A549 (cell line): ENCODE measurements around the gene LINC00305. TPM values are rescaled to one million over a fixed set of nuclear protein-coding genes. Genes with fewer than 3 reads are reported as not detected.

Experiments used
- ATAC-seq, 2 experiments: fragments of 200-7000 bp in 1 of 2; fragments of >200 bp in 1 of 2; cut with Nextera tagmentation in 1 of 2; cut with Tn5 transposase in 1 of 2; 3 replicates each; pipeline versions ENCODE4 v1.8.0 to v1.9.1; 2018 to 2020; ENCODE audit warnings: mild to moderate bottlenecking in 1 of 2, moderate library complexity in 1 of 2
- CTCF ChIA-PET: fragments of 300-600 bp; sonication (Branson Sonifier 250); formaldehyde crosslinking; extraction: SDS; loops from one replicate; lab custom pipeline; 2021; ENCODE audit warnings: antibody characterized with exemption, inconsistent platforms; lab: Yijun Ruan, JAX
- POLR2A ChIA-PET: fragments of 350-600 bp; formaldehyde crosslinking; extraction: SDS; loops from one replicate; lab custom pipeline; 2021; ENCODE audit warnings: antibody characterized with exemption, inconsistent platforms; lab: Yijun Ruan, JAX
- DNase-seq, 2 experiments: peaks; one replicate each; pipeline versions ENCODE4 v3.0.0 to v3.0.0-alpha.2; 2011 to 2016; ENCODE audit warnings: low read depth in 1 of 2, low spot score in 1 of 2
- FAIRE-seq: peaks from 2 replicates; lab custom pipeline; 2011; peaks lifted over from hg19 to GRCh38; lab: Jason Lieb, UNC
- H3K27ac ChIP-seq, 2 experiments: fragments of >200 bp; sonication (Bioruptor Twin); formaldehyde crosslinking; 3 replicates each; pipeline ENCODE4 v1.5.1; 2016 to 2017
- H3K4me1 ChIP-seq: fragments of >200 bp; sonication (Bioruptor Twin); formaldehyde crosslinking; 3 replicates; pipeline ENCODE4 v1.6.1; 2016
- H3K4me2 ChIP-seq: fragments of >200 bp; sonication (Bioruptor Twin); formaldehyde crosslinking; 3 replicates; pipeline ENCODE4 v1.6.1; 2016
- H3K4me3 ChIP-seq: fragments of >200 bp; sonication (Bioruptor Twin); formaldehyde crosslinking; 3 replicates; pipeline ENCODE4 v1.5.1; 2016
- H3K9me3 ChIP-seq: fragments of >200 bp; sonication (Bioruptor Twin); formaldehyde crosslinking; 3 replicates; pipeline ENCODE4 v1.6.1; 2016
- ATOH8 ChIP-seq: fragments of 250-450 bp; sonication (Bioruptor Pico); IDR thresholded peaks from 2 replicates; pipeline ENCODE4 v1.5.0; 2020; ENCODE audit warnings: low read depth, mild to moderate bottlenecking, moderate library complexity
- BCL3 ChIP-seq: fragments of >200 bp; sonication (Bioruptor Twin); formaldehyde crosslinking; IDR thresholded peaks from 3 replicates; pipeline ENCODE4 v1.6.1; 2016
- BHLHE40 ChIP-seq: IDR thresholded peaks from 2 replicates; pipeline ENCODE4 v1.6.1; 2012; ENCODE audit warnings: low read depth, low read length, inconsistent platforms
- CBX8 ChIP-seq: fragments of 200-600 bp; sonication (generic); IDR thresholded peaks from 2 replicates; pipeline ENCODE4 v1.6.1; 2016
- CEBPB ChIP-seq, 2 experiments: fragments of >200 bp in 1 of 2; sonication (Bioruptor Twin) in 1 of 2; formaldehyde crosslinking in 1 of 2; IDR thresholded peaks; 2 replicates each; pipeline ENCODE4 v1.6.1; 2012 to 2016
- CTCF ChIP-seq: fragments of >200 bp; sonication (Bioruptor Twin); formaldehyde crosslinking; IDR thresholded peaks from 3 replicates; pipeline ENCODE4 v1.5.1; 2016
- E2F6 ChIP-seq: IDR thresholded peaks from 2 replicates; pipeline ENCODE4 v1.6.1; 2012; ENCODE audit warnings: low read depth, borderline replicate concordance
- EHF ChIP-seq: fragments of 250-450 bp; sonication (Bioruptor Pico); IDR thresholded peaks from 2 replicates; pipeline ENCODE4 v1.5.0; 2020; ENCODE audit warnings: mild to moderate bottlenecking
- EP300 ChIP-seq, 2 experiments: fragments of >200 bp; sonication (Bioruptor Twin); formaldehyde crosslinking; IDR thresholded peaks; 2 replicates in 1 of 2; 3 replicates in 1 of 2; pipeline ENCODE4 v1.6.1; 2016 to 2017
- FOSL2 ChIP-seq, 2 experiments: fragments of 450-650 bp in 1 of 2; fragments of >200 bp in 1 of 2; sonication (Bioruptor Twin) in 1 of 2; formaldehyde crosslinking; IDR thresholded peaks; 2 replicates each; pipeline versions ENCODE4 v1.5.0 to v1.6.1; 2016 to 2020; ENCODE audit warnings: mild to moderate bottlenecking in 1 of 2, moderate library complexity in 1 of 2
- FOXS1 ChIP-seq: fragments of 250-450 bp; sonication (Bioruptor Pico); IDR thresholded peaks from 2 replicates; pipeline ENCODE4 v1.5.0; 2020; ENCODE audit warnings: mild to moderate bottlenecking, moderate library complexity
- GATA3 ChIP-seq: IDR thresholded peaks from 2 replicates; pipeline ENCODE4 v1.6.1; 2012; ENCODE audit warnings: borderline replicate concordance
- HDAC2 ChIP-seq: fragments of 200-600 bp; sonication (generic); IDR thresholded peaks from 2 replicates; pipeline ENCODE4 v1.6.1; 2016
- HES2 ChIP-seq: fragments of >200 bp; sonication (Bioruptor Twin); formaldehyde crosslinking; IDR thresholded peaks from 2 replicates; pipeline ENCODE4 v1.6.1; 2016
- HOXA7 ChIP-seq: fragments of 250-450 bp; sonication (Bioruptor Pico); IDR thresholded peaks from 2 replicates; pipeline ENCODE4 v1.5.0; 2020; ENCODE audit warnings: mild to moderate bottlenecking, moderate library complexity
- HOXB13 ChIP-seq: fragments of 250-450 bp; sonication (Bioruptor Pico); IDR thresholded peaks from 2 replicates; pipeline ENCODE4 v1.5.0; 2020; ENCODE audit warnings: low read depth, mild to moderate bottlenecking, moderate library complexity
- HOXB5 ChIP-seq: fragments of 250-450 bp; sonication (Bioruptor Pico); IDR thresholded peaks from 2 replicates; pipeline ENCODE4 v1.5.0; 2020; ENCODE audit warnings: mild to moderate bottlenecking, moderate library complexity
- KDM1A ChIP-seq: fragments of 200-600 bp; sonication (generic); IDR thresholded peaks from 2 replicates; pipeline ENCODE4 v1.6.1; 2016; ENCODE audit warnings: low read depth, mild to moderate bottlenecking
- KDM5A ChIP-seq: fragments of 200-600 bp; sonication (generic); IDR thresholded peaks from 2 replicates; pipeline ENCODE4 v1.6.1; 2016; ENCODE audit warnings: antibody characterized with exemption, mild to moderate bottlenecking
- MAX ChIP-seq: IDR thresholded peaks from 2 replicates; pipeline ENCODE4 v1.6.1; 2012
- MAZ ChIP-seq: fragments of 150-350 bp; IDR thresholded peaks from 2 replicates; pipeline ENCODE4 v1.6.1; 2014; ENCODE audit warnings: antibody characterized with exemption, low read depth, low read length, borderline replicate concordance
- MYC ChIP-seq: IDR thresholded peaks from 2 replicates; pipeline ENCODE4 v1.6.1; 2012; ENCODE audit warnings: mild to moderate bottlenecking, inconsistent platforms, low read length, improper control_type of control experiment, borderline replicate concordance
- NFE2L2 ChIP-seq: fragments of 150-350 bp; conservative IDR thresholded peaks from 2 replicates; pipeline ENCODE4 v1.6.1; 2014; ENCODE audit warnings: low read length
- PHF8 ChIP-seq: fragments of 200-600 bp; sonication (generic); IDR thresholded peaks from 2 replicates; pipeline ENCODE4 v1.6.1; 2016; ENCODE audit warnings: low read depth, mild to moderate bottlenecking, antibody characterized with exemption, moderate library complexity, borderline replicate concordance
- POLR2AphosphoS2 ChIP-seq: conservative IDR thresholded peaks from 2 replicates; pipeline ENCODE4 v1.6.1; 2012; ENCODE audit warnings: low read length, improper control_type of control experiment, inconsistent platforms
- RAD21 ChIP-seq, 2 experiments: fragments of >200 bp in 1 of 2; sonication (Bioruptor Twin) in 1 of 2; formaldehyde crosslinking in 1 of 2; IDR thresholded peaks in 1 of 2; conservative IDR thresholded peaks in 1 of 2; 2 replicates in 1 of 2; 3 replicates in 1 of 2; pipeline ENCODE4 v1.6.1; 2012 to 2018; ENCODE audit warnings: inconsistent platforms in 1 of 2
- RFX5 ChIP-seq: fragments of 450-650 bp; IDR thresholded peaks from 2 replicates; pipeline ENCODE4 v1.7.1; 2014; ENCODE audit warnings: antibody characterized with exemption, mild to moderate bottlenecking, moderate library complexity
- TP53 ChIP-seq: fragments of 250-450 bp; sonication (Bioruptor Pico); IDR thresholded peaks from 2 replicates; pipeline ENCODE4 v1.5.0; 2021; ENCODE audit warnings: mild to moderate bottlenecking, moderate library complexity
- ZC3H11A ChIP-seq: fragments of 450-650 bp; IDR thresholded peaks from 2 replicates; pipeline ENCODE4 v1.6.1; 2014; ENCODE audit warnings: antibody characterized with exemption, mild to moderate bottlenecking
- ZFP36 ChIP-seq: fragments of 450-650 bp; IDR thresholded peaks from 2 replicates; pipeline ENCODE4 v1.6.1; 2014; ENCODE audit warnings: borderline replicate concordance; ENCODE audit not compliant: partially characterized antibody
- ZNF302 ChIP-seq: fragments of 250-450 bp; sonication (Bioruptor Pico); IDR thresholded peaks from 2 replicates; pipeline ENCODE4 v1.9.0; 2021; ENCODE audit warnings: inconsistent platforms, mild to moderate bottlenecking, moderate library complexity
- ZSCAN20 ChIP-seq: fragments of 250-450 bp; sonication (Bioruptor Pico); IDR thresholded peaks from 2 replicates; pipeline ENCODE4 v1.8.0; 2022; ENCODE audit warnings: mild to moderate bottlenecking, moderate library complexity
- WGBS: methylation state at CpG from one replicate; pipeline ENCODE4 v1.1.6; 2017; ENCODE audit errors: missing lambda C conversion rate; 5-methylcytosine and 5-hydroxymethylcytosine counted together
- polyA plus RNA-seq, 4 experiments: library from polyadenylated mRNA; depleted of rRNA in 3 of 4; stranded (reverse); fragments of >200 nt; fragmentation: RNase III in 1 of 4; extraction: RNeasy Plus Mini Kit Qiagen cat#74134 plus additional on column Dnase treatment in 1 of 4; gene quantifications; 2 replicates in 3 of 4; 3 replicates in 1 of 4; pipeline ENCODE4 v1.2.3, GENCODE V29; 2011 to 2017

Gene LINC00305
- polyA plus RNA-seq, 2 of the 4 experiments (the other 2 are of a cell fraction), result not detected

GRCh38 chr18:64149916-64150438, 1.1 kb upstream of the LINC00305 start:
- FAIRE-seq (no peak), DNase-seq (no peak), ATAC-seq (no peak)
- H3K4me3 ChIP-seq, result no peak overlapping the region
- no peaks in the 10 kb centered on the region for H3K4me1 ChIP-seq
- H3K4me2 ChIP-seq, result no peak overlapping the region
- POLR2A ChIA-PET, result no interaction called here
- TF ChIP-seq ZSCAN20 (CRISPR knock-in tag) (no peak), ATOH8 (CRISPR knock-in tag) (no peak), RAD21 (conservative IDR thresholded peaks at IDR 0.05 in 1 of 2, IDR thresholded peaks at IDR 0.05 in 1 of 2) (no peak), HOXB13 (CRISPR knock-in tag) (no peak), CEBPB (IDR thresholded peaks at IDR 0.05) (no peak), MYC (no peak), EHF (CRISPR knock-in tag) (no peak), ZFP36 (no peak), MAX (no peak), ZNF302 (CRISPR knock-in tag) (no peak), POLR2AphosphoS2 (no peak), MAZ (no peak), HOXA7 (CRISPR knock-in tag) (no peak), BCL3 (no peak), HES2 (no peak), KDM5A (no peak), TP53 (CRISPR knock-in tag) (no peak), FOXS1 (no peak), E2F6 (no peak)
- 10% methylated on average over 10 of the region's 11 CpGs for WGBS
- H3K27ac ChIP-seq, result no peak overlapping the region
- no peaks in the 10 kb centered on the region for H3K9me3 ChIP-seq
- CTCF ChIA-PET, result no interaction called here

- TF ChIP-seq RFX5 (no peak), BHLHE40 (no peak), ZFP36 (no peak), FOSL2 (IDR thresholded peaks at IDR 0.05) (no peak), FOSL2 (CRISPR knock-in tag; IDR thresholded peaks at IDR 0.05) (no peak), ATOH8 (CRISPR knock-in tag) (no peak), MAX (no peak), GATA3 (no peak), ZC3H11A (no peak), ZNF302 (CRISPR knock-in tag) (no peak), CBX8 (no peak), EP300 (IDR thresholded peaks at IDR 0.05) (no peak), PHF8 (no peak), HDAC2 (no peak), EHF (CRISPR knock-in tag) (no peak), HOXB13 (CRISPR knock-in tag) (no peak), RAD21 (conservative IDR thresholded peaks at IDR 0.05 in 1 of 2, IDR thresholded peaks at IDR 0.05 in 1 of 2) (no peak), CTCF (no peak), KDM1A (no peak), NFE2L2 (no peak), HOXB5 (no peak)
- 7% methylated on average over 1 of the region's 1 CpG for WGBS
- CTCF ChIA-PET, result no interaction called here
- ATAC-seq (no peak), FAIRE-seq (no peak), DNase-seq (no peak)
- H3K4me3 ChIP-seq, result no peak overlapping the region
- H3K4me2 ChIP-seq, result no peak overlapping the region
- POLR2A ChIA-PET, result no interaction called here
- H3K9me3 ChIP-seq, result no peaks in the 10 kb centered on the region
- no peak overlapping the region for H3K27ac ChIP-seq
- no peaks in the 10 kb centered on the region for H3K4me1 ChIP-seq
Measured at GRCh38 chr18:64142904-64143303, 6.0 kb downstream of the LINC00305 start.
